Activated CD8-positive, alpha-beta memory T cell treated with anti-CD3 and anti-CD28 coated beads, Interleukin-2, amount 10 ng/mL, durations not matched to agents 7 days and 5 days (primary cell): ENCODE data around the gene SLFN12L. TPM values are rescaled to one million over a fixed set of nuclear protein-coding genes. Genes with fewer than 3 reads are reported as not detected.
A peak's percentile ranks its signal among the peaks of the same experiment; 100 is the strongest.

Experiments
- ATAC-seq: fragments of 150-1000 bp; cut with Tn5 transposase; one replicate; pipeline ENCODE4 v1.10.0; 2021; ENCODE audit warnings: moderate library complexity
- CTCF ChIA-PET: fragments of 350-600 bp; sonication (Branson Sonifier 250); formaldehyde crosslinking; loops from one replicate; lab custom pipeline; 2021; ENCODE audit warnings: antibody characterized with exemption; lab: Charles Lee
- DNase-seq: peaks from one replicate; pipeline ENCODE4 v3.0.0-alpha.2; 2020
- H3K27ac Mint-ChIP-seq: one replicate; pipeline ENCODE4 v1.8.0; 2021; ENCODE audit warnings: mild to moderate bottlenecking, mixed read lengths
- H3K27me3 Mint-ChIP-seq: one replicate; pipeline ENCODE4 v1.8.0; 2021; ENCODE audit warnings: mixed read lengths
- H3K36me3 Mint-ChIP-seq: one replicate; pipeline ENCODE4 v1.8.0; 2021; ENCODE audit warnings: mild to moderate bottlenecking, mixed read lengths
- H3K4me1 Mint-ChIP-seq: one replicate; pipeline ENCODE4 v1.8.0; 2021; ENCODE audit warnings: mixed read lengths
- H3K4me3 Mint-ChIP-seq: one replicate; pipeline ENCODE4 v1.8.0; 2021; ENCODE audit warnings: mild to moderate bottlenecking, moderate library complexity, mixed read lengths
- H3K9me3 Mint-ChIP-seq: one replicate; pipeline ENCODE4 v1.8.0; 2022; ENCODE audit warnings: low read depth, mixed read lengths
- total RNA-seq, 2 experiments: library from RNA; stranded (reverse); gene quantifications; one replicate each; pipeline ENCODE4 v1.2.3, GENCODE V29; 2021

Gene SLFN12L
- total RNA-seq, 2 experiments from 2014 or later: 95.4 to 197 TPM

DNA sequence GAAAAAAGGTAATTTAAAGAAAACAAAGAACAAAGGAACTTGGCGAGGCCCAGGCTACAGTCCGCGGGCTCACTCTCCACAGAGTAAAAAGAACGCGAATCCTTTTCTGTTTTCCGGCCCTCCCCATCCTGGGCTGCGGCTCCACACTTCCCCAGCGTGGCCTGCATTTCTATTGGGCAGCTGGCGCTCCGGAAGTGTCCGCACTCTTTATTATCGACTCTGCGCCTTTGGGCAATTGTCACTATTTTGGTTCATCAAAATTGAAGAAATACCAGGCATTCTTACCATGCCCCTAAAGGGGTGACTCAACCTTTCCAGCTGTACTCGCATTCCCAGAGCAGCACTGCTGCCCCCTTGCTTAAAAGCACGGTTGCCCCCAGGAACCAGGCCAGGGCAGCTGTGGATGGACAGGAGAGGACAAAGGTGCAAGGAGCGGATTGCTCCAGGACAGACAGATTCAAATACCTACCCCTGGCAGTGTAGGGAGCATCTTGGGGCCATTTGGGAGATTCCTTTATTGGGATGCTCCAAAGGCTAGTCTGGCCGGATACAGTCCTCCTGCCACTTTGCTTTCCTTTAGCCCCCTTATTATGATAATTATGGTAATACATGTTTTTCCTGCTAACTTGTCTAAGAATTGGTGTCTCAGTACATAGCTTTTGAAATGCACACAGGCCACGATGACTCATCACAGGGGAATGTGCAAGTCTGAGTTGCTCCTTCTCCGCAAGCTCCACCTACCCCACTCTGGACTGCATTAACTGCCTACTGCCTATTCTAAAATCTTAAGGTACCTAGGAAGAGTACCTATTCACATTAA is 104.2 kb downstream of the SLFN12L start:
- Mint-ChIP-seq H3K4me3 (peak overlapping the region; percentile 92), H3K36me3 (peaks cover 24% of the 10 kb centered on the region), H3K4me1 (peaks cover 57% of the 10 kb centered on the region), H3K27ac (peak overlapping the region; percentile 89), H3K9me3 (no peaks in the 10 kb centered on the region), H3K27me3 (no peaks in the 10 kb centered on the region)
- CTCF ChIA-PET: interaction anchor here (0.8 to 1.9 kb wide), 11 partner anchors 15 to 1052 kb away, joined by 3 to 12 read pairs (median 3); partner anchors contain the start of genes SLFN11 and SLFN13
- ATAC-seq: peak; percentile 86
- DNase-seq: peak; percentile 87

- CTCF ChIA-PET: interaction anchor here (0.8 to 1.9 kb wide), 9 partner anchors 54 to 262 kb away, joined by 3 to 12 read pairs (median 3); partner anchors contain the start of gene SLFN11
- Mint-ChIP-seq H3K36me3 (peaks cover 29% of the 10 kb centered on the region), H3K27ac (peak within 1 kb of the TSS; percentile 89), H3K4me1 (peaks cover 64% of the 10 kb centered on the region), H3K9me3 (no peaks in the 10 kb centered on the region), H3K4me3 (peak within 1 kb of the TSS; percentile 92), H3K27me3 (no peaks in the 10 kb centered on the region)
- peak; percentile 86 for ATAC-seq
- peak; percentile 76 for DNase-seq
Observed at GRCh38 chr17:35432176-35433074, 105.1 kb downstream of the SLFN12L start, which contains the start of gene SLFN12. Gene SLFN12 (minus strand): TSS chr17:35432500. CDS start chr17:35423028, 9,472 bp downstream.

DNA sequence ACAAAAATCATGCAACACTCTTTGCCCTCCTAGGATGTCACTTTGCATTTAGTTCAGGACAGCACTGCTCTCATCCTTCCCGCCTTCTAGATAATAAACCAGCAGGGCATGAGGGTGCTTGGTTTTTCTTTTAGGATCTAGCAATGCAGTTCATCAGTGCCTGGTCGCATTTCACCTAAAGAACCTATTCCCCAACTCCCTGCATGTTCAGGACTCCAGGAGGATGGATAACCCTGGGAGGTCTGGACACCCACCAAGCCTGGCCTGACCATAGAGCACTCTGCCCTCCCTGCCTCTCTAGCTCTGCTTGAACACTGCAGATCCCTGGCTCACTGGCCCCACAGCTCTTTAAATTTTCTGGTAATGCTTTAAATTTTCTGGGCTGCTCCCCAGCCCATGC is 107.8 kb downstream of the SLFN12L start:
- peaks cover 66% of the 10 kb centered on the region for H3K4me1 Mint-ChIP-seq
- peaks cover 45% of the 10 kb centered on the region for H3K36me3 Mint-ChIP-seq
- H3K27ac Mint-ChIP-seq: no peak overlapping the region
- no peaks in the 10 kb centered on the region for H3K9me3 Mint-ChIP-seq
- H3K4me3 Mint-ChIP-seq: no peak overlapping the region
- CTCF ChIA-PET: interaction anchor here (1.1 kb wide), 1 partner anchor 56 kb away, joined by 3 read pairs; no protein-coding TSS in a partner anchor
- H3K27me3 Mint-ChIP-seq: no peaks in the 10 kb centered on the region
- ATAC-seq: no peak
- no peak for DNase-seq

DNA sequence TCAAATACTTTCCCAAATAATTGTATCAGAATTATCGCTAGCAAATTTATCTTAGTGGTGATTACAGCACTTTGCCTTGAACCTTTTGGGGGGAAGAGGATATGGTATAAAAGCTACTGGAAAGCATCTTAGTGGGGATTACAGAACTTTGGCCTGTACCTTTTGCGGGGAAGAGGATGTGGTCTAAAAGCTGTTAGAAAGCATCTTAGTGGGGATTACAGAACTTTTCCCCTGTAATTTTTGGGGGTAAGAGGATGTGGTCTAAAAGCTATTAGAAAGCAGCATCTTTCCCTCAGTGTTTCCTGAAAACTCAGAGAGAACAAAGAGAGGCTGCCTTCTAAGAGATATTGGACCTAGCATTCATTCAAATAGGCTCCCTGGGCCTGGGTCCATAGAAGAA is 109.2 kb downstream of the SLFN12L start:
- CTCF ChIA-PET: interaction anchor here (0.7 to 1.4 kb wide), 2 partner anchors 9 to 115 kb away, joined by 3 to 4 read pairs; no protein-coding TSS in a partner anchor
- ATAC-seq: no peak

DNA sequence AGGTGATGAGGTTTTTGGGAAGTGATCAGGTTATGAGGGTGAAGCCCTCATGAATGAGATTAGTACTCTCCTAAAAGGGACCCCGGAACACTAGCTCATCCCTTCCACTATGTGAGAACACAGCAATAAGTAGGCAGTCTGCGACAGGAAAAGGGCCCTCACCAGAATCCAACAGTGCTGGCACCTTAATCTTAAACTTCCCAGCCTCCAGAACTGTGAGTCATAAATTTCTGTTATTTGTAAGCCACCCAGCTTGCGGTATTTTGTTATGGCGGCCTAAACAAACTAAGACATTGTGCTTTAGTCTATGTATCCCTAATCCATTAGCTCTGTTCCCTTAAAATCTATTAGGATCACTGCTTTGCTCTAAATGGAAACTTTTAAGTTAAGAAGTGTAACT is 113.7 kb downstream of the SLFN12L start:
- no peak for ATAC-seq
- Mint-ChIP-seq H3K27ac (no peak overlapping the region), H3K36me3 (peaks cover 58% of the 10 kb centered on the region), H3K4me1 (peaks cover 15% of the 10 kb centered on the region), H3K9me3 (no peaks in the 10 kb centered on the region), H3K27me3 (no peaks in the 10 kb centered on the region), H3K4me3 (no peak overlapping the region)
- CTCF ChIA-PET: no interaction called here
- DNase-seq: no peak

More for the DNA sequence above, 109.2 kb downstream of the SLFN12L start:
- Mint-ChIP-seq H3K27ac (peak overlapping the region; percentile 37), H3K9me3 (no peaks in the 10 kb centered on the region), H3K4me1 (peaks cover 53% of the 10 kb centered on the region), H3K27me3 (no peaks in the 10 kb centered on the region), H3K36me3 (peaks cover 46% of the 10 kb centered on the region), H3K4me3 (no peak overlapping the region)
- no peak for DNase-seq

Other genes with a start within 250 kb of the SLFN12L start
- gene SLFN11, start 164.1 kb downstream of the SLFN12L start, total RNA-seq: 10 to 100 TPM; 65.6 to 73.3 TPM
- gene SLFN12, start 105.2 kb downstream of the SLFN12L start, total RNA-seq: 10 to 100 TPM; 22.6 to 31.6 TPM
- 100 to 1,000 TPM in 1 of 2 experiments, 10 to 100 TPM in 1; 70.5 to 115 TPM for gene SLFN13, start 88.9 kb downstream of the SLFN12L start, total RNA-seq
- gene SLFN14, start 23.1 kb upstream of the SLFN12L start, total RNA-seq: under 1 TPM in 1 of 2 experiments, not detected in 1; 0.07 TPM
- gene PEX12, start 40.9 kb upstream of the SLFN12L start, total RNA-seq: 1 to 10 TPM; 3.9 to 4.6 TPM
- 100 to 1,000 TPM; 166 to 184 TPM for gene AP2B1, start 49.6 kb upstream of the SLFN12L start, total RNA-seq
- under 1 TPM in 1 of 2 experiments, not detected in 1; 0.37 TPM for gene RASL10B, start 194.0 kb upstream of the SLFN12L start, total RNA-seq
- gene GAS2L2, start 215.6 kb upstream of the SLFN12L start, total RNA-seq: not detected
- gene C17orf50, start 223.2 kb upstream of the SLFN12L start, total RNA-seq: not detected